Coronary artery (tissue), 2 donors: ENCODE data around the gene GRM6.

ENCODE experiments used
- DNase-seq: peaks from one replicate; pipeline ENCODE4 v3.0.0-alpha.2; 2017; ENCODE audit warnings: low spot score
- H3K27ac ChIP-seq, 2 donors: fragments of 200-600 bp; sonication (generic); one replicate each; pipeline ENCODE4 v1.5.1; 2016 to 2019
- H3K4me3 ChIP-seq: fragments of 200-600 bp; sonication (generic); 2 replicates; pipeline ENCODE4 v1.5.1; 2016; ENCODE audit warnings: mild to moderate bottlenecking, moderate library complexity
- TF ChIP-seq, protein P1 (sequence below): fragments of 200-600 bp; sonication (generic); IDR thresholded peaks from one replicate; pipeline ENCODE4 v1.5.1; 2019; ENCODE audit warnings: antibody characterized with exemption

The GRM6 gene

DNA sequence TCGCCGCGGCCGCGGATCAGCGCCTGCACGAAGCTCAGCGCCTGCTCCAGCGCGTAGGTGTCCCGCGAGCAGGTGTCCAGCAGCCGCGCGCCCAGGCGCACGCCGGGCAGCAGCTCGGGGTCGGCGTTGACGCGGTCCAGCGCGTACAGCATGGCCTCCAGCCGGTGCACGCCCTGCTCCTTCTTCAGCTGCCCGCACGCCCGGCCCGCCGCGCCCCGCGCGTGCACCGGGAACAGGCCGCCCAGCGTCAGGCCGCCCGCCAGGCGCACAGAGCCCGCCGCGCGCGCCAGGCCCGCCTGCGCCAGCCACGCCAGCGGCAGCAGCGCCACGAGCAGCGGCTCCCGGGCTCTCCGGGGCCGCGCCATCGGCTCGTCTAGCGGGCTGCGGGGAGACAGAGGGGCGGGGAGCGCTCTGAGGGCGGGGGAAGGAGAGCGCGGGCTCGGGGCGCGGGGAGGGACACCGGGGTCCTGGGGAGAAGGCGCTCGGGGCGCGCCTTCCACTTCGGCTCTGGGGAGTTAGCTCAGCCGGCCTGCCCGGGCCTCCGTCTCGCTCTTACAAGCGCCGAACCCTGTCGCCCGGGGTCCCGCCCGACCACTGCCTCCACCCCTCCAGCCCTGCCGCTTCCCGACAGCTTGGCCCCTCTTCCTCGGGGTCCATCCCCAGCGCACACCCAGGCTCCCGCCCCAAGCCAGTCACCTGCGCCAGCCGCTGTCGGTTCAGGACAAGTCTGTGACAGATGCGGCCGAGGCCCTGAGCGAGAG lies at the start of gene GRM6:
GRM6 (minus strand) TSS at position 741 of the 761 bp plus-strand sequence; CDS start at position 365, 376 bp downstream.
- H3K4me3 ChIP-seq: peak within 1 kb of the TSS; percentile 17
- no peak for DNase-seq
- H3K27ac ChIP-seq: no peak within 1 kb of the TSS
- TF ChIP-seq, protein P1, sequence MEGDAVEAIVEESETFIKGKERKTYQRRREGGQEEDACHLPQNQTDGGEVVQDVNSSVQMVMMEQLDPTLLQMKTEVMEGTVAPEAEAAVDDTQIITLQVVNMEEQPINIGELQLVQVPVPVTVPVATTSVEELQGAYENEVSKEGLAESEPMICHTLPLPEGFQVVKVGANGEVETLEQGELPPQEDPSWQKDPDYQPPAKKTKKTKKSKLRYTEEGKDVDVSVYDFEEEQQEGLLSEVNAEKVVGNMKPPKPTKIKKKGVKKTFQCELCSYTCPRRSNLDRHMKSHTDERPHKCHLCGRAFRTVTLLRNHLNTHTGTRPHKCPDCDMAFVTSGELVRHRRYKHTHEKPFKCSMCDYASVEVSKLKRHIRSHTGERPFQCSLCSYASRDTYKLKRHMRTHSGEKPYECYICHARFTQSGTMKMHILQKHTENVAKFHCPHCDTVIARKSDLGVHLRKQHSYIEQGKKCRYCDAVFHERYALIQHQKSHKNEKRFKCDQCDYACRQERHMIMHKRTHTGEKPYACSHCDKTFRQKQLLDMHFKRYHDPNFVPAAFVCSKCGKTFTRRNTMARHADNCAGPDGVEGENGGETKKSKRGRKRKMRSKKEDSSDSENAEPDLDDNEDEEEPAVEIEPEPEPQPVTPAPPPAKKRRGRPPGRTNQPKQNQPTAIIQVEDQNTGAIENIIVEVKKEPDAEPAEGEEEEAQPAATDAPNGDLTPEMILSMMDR: no peak

DNA sequence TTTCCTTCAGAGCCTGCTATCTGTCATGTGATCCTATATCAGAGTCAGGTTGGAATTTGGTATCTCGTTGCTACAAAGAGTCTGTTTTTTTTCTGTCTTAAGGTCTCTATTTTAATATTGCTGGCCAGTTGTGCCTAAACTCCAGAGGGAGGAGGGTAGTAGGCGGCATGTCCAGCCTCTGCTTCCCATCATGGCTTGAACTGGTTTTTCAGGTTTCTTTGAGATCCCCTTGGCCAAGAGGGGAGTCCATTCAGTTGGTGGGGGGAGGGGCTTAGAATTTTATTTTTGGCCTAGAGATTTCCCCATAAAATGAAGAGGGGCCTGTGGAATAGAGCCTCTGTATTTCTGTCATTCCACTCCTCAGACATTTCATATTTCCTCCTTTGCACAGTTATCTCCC lies 49.6 kb upstream of the GRM6 start:
- DNase-seq: no peak
- Histone ChIP-seq H3K4me3 (no peak overlapping the region), H3K27ac (no peak overlapping the region)
- TF ChIP-seq, protein P1: no peak

DNA sequence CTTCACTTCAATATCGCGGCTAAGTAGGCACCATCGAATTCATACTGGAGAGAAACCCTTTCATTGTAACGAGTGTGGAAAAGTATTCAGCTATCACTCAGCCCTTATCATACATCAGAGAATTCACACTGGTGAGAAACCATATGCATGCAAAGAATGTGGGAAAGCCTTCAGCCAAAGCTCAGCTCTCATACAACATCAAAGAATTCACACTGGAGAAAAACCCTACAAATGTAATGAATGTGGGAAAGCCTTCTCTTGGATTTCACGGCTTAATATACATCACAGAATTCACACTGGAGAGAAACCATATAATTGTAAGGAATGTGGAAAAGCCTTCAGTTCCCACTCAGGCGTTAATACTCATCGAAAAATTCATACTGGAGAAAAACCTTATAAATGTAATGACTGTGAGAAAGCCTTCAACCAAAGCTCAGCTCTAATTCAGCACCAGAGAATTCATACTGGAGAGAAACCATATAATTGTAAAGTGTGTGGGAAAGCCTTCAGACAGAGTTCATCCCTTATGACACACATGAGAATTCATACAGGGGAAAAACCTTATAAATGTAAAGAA lies 38.0 kb upstream of the GRM6 start:
- TF ChIP-seq, protein P1: no peak
- peak overlapping the region; percentile 50 for H3K4me3 ChIP-seq
- no peak for DNase-seq
- no peak overlapping the region for H3K27ac ChIP-seq

DNA sequence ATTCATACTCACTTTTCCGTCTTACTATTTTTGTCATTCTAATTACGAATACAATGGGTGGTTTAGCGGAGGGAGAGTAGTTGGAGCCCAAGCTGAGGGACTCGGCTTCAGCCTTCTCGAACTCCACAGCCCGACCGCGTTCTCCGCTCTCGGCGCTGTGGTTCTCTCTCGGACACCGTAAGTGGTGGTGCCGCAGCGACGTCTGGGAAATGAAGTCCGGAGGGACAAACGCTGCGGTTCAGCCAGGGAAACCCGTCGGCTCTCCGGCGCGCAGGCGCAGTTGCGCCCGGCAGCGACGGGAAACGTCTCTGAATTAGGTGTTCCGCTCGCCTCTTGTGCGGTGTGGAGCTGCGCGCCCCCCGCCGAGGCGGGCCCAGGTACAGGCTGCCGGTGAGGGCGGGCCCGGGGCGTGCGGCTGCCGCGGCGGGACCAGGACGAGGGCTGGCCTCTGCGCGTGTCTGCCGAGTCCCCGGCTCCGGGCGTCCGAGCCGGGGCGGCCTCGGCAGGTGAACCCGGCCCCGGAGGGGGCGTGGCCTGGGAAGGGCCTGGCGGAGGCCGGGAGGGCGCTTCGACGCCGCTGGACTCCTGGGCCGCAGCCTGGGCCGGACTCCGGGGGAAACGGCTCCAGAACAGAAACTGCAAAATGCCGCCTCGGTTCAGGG lies 28.5 kb upstream of the GRM6 start, which contains the start of gene ZNF879:
ZNF879 (plus strand) TSS at position 277 of the 662 bp plus-strand sequence. CDS start 1,201 bp downstream, outside the sequence.
- H3K4me3 ChIP-seq: peak within 1 kb of the TSS; percentile 87
- TF ChIP-seq, protein P1: no peak
- H3K27ac ChIP-seq: peak within 1 kb of the TSS; percentile 89 to 92
- peak; percentile 93 for DNase-seq

DNA sequence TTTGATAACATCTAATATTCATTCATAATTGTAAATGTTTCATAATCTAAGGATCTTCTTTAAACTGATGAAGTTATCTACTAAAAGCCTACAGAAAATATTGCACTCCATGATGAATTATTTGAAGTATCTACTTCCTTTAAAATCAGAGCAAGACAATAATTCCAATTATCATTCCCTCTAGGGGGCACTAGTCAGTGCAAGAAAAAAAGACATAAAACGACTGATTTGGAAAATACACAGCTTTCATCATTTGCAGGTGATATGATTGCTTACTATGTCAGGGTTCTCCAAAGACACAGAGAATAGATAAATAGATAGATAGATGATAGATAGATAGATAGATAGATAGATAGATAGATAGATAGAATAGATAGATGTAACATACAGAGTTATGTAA lies 13.5 kb upstream of the GRM6 start:
- no peak for DNase-seq
- Histone ChIP-seq H3K27ac (no peak overlapping the region), H3K4me3 (no peak overlapping the region)
- TF ChIP-seq, protein P1: no peak

DNA sequence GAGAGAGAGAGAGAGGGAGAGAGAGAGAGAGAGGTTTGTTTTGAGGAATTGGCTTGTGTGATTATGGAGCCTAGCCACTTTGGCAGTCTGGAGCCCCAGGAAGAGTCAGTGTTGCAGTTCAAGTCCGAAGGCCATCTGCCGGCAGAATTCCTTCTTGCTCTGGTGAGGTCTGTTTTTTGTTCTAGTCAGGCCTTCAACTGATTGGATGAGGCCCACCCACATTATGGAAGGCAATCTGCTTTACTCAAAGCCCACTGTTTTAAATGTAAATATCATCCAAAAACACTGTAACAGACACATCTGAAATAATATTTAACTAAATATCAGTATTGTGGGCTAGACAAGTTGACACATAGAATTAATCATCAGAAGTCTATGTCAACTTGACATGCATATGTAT lies 11.4 kb upstream of the GRM6 start:
- Histone ChIP-seq H3K4me3 (no peak overlapping the region), H3K27ac (no peak overlapping the region)
- TF ChIP-seq, protein P1: no peak
- DNase-seq: no peak
